HEK293 (cell line): ENCODE data around the gene OPA1.
"Not testable (repeated sequence)": the region's sequence is repeated elsewhere in the genome, so short reads cannot be mapped to it uniquely, and the experiment has no call there.

ENCODE experiments used
- CTCF ChIA-PET: fragments of 350-600 bp; formaldehyde crosslinking; extraction: SDS; loops from one replicate; lab custom pipeline; 2021; ENCODE audit warnings: antibody characterized with exemption; lab: Yijun Ruan, JAX
- POLR2A ChIA-PET: fragments of 300-600 bp; formaldehyde crosslinking; extraction: SDS; loops from one replicate; lab custom pipeline; 2020; ENCODE audit warnings: antibody characterized with exemption, inconsistent platforms; lab: Yijun Ruan, JAX
- H3K27ac ChIP-seq: fragments of 200-500 bp; sonication (Bioruptor generic); 2 replicates; pipeline ENCODE4 v1.5.1; 2014; ENCODE audit warnings: low read depth, low read length, control low read depth, inconsistent platforms; ENCODE audit errors: extremely low read depth
- H3K36me3 ChIP-seq, 2 experiments: fragments of 200-500 bp in 1 of 2; sonication (Bioruptor generic) in 1 of 2; 1 replicate in 1 of 2; 2 replicates in 1 of 2; pipeline ENCODE4 v1.5.1; 2014 to 2017; ENCODE audit warnings: inconsistent platforms in 2 of 2, low read length in 2 of 2; ENCODE audit not compliant: control insufficient read depth in 2 of 2, insufficient read depth in 1 of 2
- H3K4me1 ChIP-seq: fragments of 200-500 bp; sonication (Bioruptor generic); 2 replicates; pipeline ENCODE4 v1.5.1; 2014; ENCODE audit warnings: mild to moderate bottlenecking, low read length, inconsistent platforms; ENCODE audit not compliant: control insufficient read depth, insufficient read depth
- H3K4me3 ChIP-seq: 2 replicates; pipeline ENCODE4 v1.5.1; 2011; ENCODE audit warnings: low read depth, mild to moderate bottlenecking, control low read depth, low read length, moderate library complexity
- H3K9me3 ChIP-seq: fragments of 200-500 bp; sonication (Bioruptor generic); 2 replicates; pipeline ENCODE4 v1.5.1; 2014; ENCODE audit warnings: low read depth, low read length, inconsistent platforms; ENCODE audit not compliant: control insufficient read depth, insufficient read depth
- IKZF3 ChIP-seq: fragments of 450-650 bp; IDR thresholded peaks from 2 replicates; pipeline ENCODE4 v1.5.0; 2018; ENCODE audit warnings: missing biosample characterization, mild to moderate bottlenecking, missing genetic modification characterization, moderate library complexity
- KLF16 ChIP-seq: fragments of 450-650 bp; formaldehyde crosslinking; IDR thresholded peaks from 2 replicates; pipeline ENCODE4 v1.5.1; 2017; ENCODE audit warnings: missing biosample characterization, missing genetic modification characterization
- MZF1 ChIP-seq: fragments of 450-650 bp; formaldehyde crosslinking; IDR thresholded peaks from 2 replicates; pipeline ENCODE4 v1.5.1; 2017; ENCODE audit warnings: missing biosample characterization, missing genetic modification characterization, borderline replicate concordance
- PRDM4 ChIP-seq: fragments of 450-650 bp; formaldehyde crosslinking; IDR thresholded peaks from 2 replicates; pipeline ENCODE4 v1.5.1; 2017; ENCODE audit warnings: missing biosample characterization, missing genetic modification characterization
- SCRT1 ChIP-seq: fragments of 450-650 bp; formaldehyde crosslinking; IDR thresholded peaks from 2 replicates; pipeline ENCODE4 v1.5.1; 2016; ENCODE audit warnings: missing biosample characterization, missing genetic modification characterization, borderline replicate concordance
- SCRT2 ChIP-seq: fragments of 450-650 bp; formaldehyde crosslinking; IDR thresholded peaks from 2 replicates; pipeline ENCODE4 v1.5.1; 2016; ENCODE audit warnings: missing biosample characterization, missing genetic modification characterization
- ZBTB8A ChIP-seq: fragments of 450-650 bp; formaldehyde crosslinking; IDR thresholded peaks from 2 replicates; pipeline ENCODE4 v1.5.1; 2016; ENCODE audit warnings: missing biosample characterization, missing genetic modification characterization
- ZNF214 ChIP-seq: fragments of 450-650 bp; formaldehyde crosslinking; IDR thresholded peaks from 2 replicates; pipeline ENCODE4 v1.5.1; 2017; ENCODE audit warnings: missing biosample characterization, mild to moderate bottlenecking, missing genetic modification characterization, borderline replicate concordance
- ZNF335 ChIP-seq: fragments of 450-650 bp; formaldehyde crosslinking; conservative IDR thresholded peaks from 2 replicates; pipeline ENCODE4 v1.5.1; 2016; ENCODE audit warnings: missing biosample characterization, missing genetic modification characterization
- ZNF624 ChIP-seq: fragments of 450-650 bp; formaldehyde crosslinking; IDR thresholded peaks from 2 replicates; pipeline ENCODE4 v1.5.1; 2017; ENCODE audit warnings: missing biosample characterization, missing genetic modification characterization
- ZNF654 ChIP-seq: fragments of 450-650 bp; formaldehyde crosslinking; IDR thresholded peaks from 2 replicates; pipeline ENCODE4 v1.5.1; 2016; ENCODE audit warnings: low read depth, missing biosample characterization, missing genetic modification characterization
- ZNF660 ChIP-seq: fragments of 450-650 bp; IDR thresholded peaks from 2 replicates; pipeline ENCODE4 v1.5.1; 2018; ENCODE audit warnings: missing biosample characterization, mild to moderate bottlenecking, missing genetic modification characterization
- ZNF747 ChIP-seq: fragments of 450-650 bp; formaldehyde crosslinking; IDR thresholded peaks from 2 replicates; pipeline ENCODE4 v1.5.1; 2016; ENCODE audit warnings: missing biosample characterization, missing genetic modification characterization
- TF ChIP-seq, protein P1 (sequence below): fragments of 450-650 bp; formaldehyde crosslinking; IDR thresholded peaks from 2 replicates; pipeline ENCODE4 v1.5.1; 2016; ENCODE audit warnings: missing biosample characterization, missing genetic modification characterization, low read depth

The OPA1 gene

GRCh38 chr3:193599393-193599792, 6.4 kb downstream of the OPA1 start:
- peaks cover 0 to 31% of the 10 kb centered on the region in 2 experiments; a peak in 1 of 3 replicates for H3K36me3 ChIP-seq
- H3K4me1 ChIP-seq: no peaks in the 10 kb centered on the region
- H3K27ac ChIP-seq: no peak overlapping the region
- CTCF ChIA-PET: interaction anchor here (0.7 to 1.0 kb wide), 2 partner anchors 13 to 28 kb away, joined by 3 to 5 read pairs; no protein-coding TSS in a partner anchor
- no peaks in the 10 kb centered on the region for H3K9me3 ChIP-seq
- TF ChIP-seq ZNF335 (tag by site-specific recombination) (no peak), ZNF747 (tag by site-specific recombination) (no peak), PRDM4 (no peak), MZF1 (tag by site-specific recombination) (no peak), ZNF214 (tag by site-specific recombination) (no peak), ZNF624 (tag by site-specific recombination) (no peak), KLF16 (tag by site-specific recombination) (no peak)
- TF ChIP-seq, protein P1, sequence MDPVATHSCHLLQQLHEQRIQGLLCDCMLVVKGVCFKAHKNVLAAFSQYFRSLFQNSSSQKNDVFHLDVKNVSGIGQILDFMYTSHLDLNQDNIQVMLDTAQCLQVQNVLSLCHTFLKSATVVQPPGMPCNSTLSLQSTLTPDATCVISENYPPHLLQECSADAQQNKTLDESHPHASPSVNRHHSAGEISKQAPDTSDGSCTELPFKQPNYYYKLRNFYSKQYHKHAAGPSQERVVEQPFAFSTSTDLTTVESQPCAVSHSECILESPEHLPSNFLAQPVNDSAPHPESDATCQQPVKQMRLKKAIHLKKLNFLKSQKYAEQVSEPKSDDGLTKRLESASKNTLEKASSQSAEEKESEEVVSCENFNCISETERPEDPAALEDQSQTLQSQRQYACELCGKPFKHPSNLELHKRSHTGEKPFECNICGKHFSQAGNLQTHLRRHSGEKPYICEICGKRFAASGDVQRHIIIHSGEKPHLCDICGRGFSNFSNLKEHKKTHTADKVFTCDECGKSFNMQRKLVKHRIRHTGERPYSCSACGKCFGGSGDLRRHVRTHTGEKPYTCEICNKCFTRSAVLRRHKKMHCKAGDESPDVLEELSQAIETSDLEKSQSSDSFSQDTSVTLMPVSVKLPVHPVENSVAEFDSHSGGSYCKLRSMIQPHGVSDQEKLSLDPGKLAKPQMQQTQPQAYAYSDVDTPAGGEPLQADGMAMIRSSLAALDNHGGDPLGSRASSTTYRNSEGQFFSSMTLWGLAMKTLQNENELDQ (tag by site-specific recombination): no peak
- H3K4me3 ChIP-seq: no peak overlapping the region
- POLR2A ChIA-PET: interaction anchor here (0.6 kb wide), 1 partner anchor 26 kb away, joined by 3 read pairs; no protein-coding TSS in a partner anchor

GRCh38 chr3:193605876-193606275, 12.9 kb downstream of the OPA1 start:
- CTCF ChIA-PET: interaction anchor here (0.7 kb wide), 2 partner anchors 9 to 14 kb away, joined by 3 read pairs; no protein-coding TSS in a partner anchor
- POLR2A ChIA-PET: no interaction called here
- H3K36me3 ChIP-seq: peaks cover 0 to 4% of the 10 kb centered on the region in 2 experiments; a peak in 1 of 3 replicates
- no peaks in the 10 kb centered on the region for H3K4me1 ChIP-seq
- no peak overlapping the region for H3K4me3 ChIP-seq
- TF ChIP-seq ZNF654 (peak; percentile 26), IKZF3 (peak; percentile 55), ZNF747 (tag by site-specific recombination) (no peak), ZBTB8A (tag by site-specific recombination) (no peak), ZNF660 (tag by site-specific recombination) (peak; percentile 57; the same call in 1 of the 2 replicates)
- TF ChIP-seq, all 188 proteins: peak for 3
- H3K9me3 ChIP-seq: no peaks in the 10 kb centered on the region
- H3K27ac ChIP-seq: no peak overlapping the region

- H3K27ac ChIP-seq, H3K4me1 ChIP-seq, POLR2A ChIA-PET, H3K4me3 ChIP-seq, CTCF ChIA-PET, H3K9me3 ChIP-seq, H3K36me3 ChIP-seq: not testable (repeated sequence)
- TF ChIP-seq SCRT1 (peak; percentile 56; the same call in 1 of the 2 replicates), SCRT2 (tag by site-specific recombination) (peak; percentile 78)
These were observed 13.9 kb downstream of the OPA1 start for GRCh38 chr3:193606892-193607291.

DNA sequence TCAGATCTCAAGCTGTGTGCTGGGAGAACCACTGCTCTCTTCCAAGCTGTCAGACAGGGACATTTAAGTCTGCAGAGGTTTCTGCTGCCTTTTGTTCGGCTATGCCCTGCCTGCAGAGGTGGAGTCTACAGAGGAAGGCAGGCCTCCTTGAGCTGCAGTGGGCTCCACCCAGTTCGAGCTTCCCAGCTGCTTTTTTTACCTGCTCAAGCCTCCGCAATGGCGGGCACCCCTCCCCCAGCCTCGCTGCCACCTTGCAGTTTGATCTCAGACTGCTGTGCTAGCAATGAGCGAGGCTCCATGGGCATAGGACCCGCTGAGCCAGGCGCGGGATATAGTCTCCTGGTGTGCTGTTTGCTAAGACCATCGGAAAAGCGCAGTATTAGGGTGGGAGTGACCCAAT, 17.5 kb downstream of the OPA1 start:
- H3K4me1 ChIP-seq, CTCF ChIA-PET, POLR2A ChIA-PET, H3K9me3 ChIP-seq, H3K4me3 ChIP-seq, H3K27ac ChIP-seq: not testable (repeated sequence)
- H3K36me3 ChIP-seq: peaks cover 0 to 12% of the 10 kb centered on the region in 2 experiments; a peak in 1 of 3 replicates
